GM10248 (cell line): ENCODE measurements around the gene PTH2R.

Experiments used
- CTCF ChIA-PET: fragments of 300-600 bp; sonication (Branson Sonifier 250); formaldehyde crosslinking; extraction: SDS; loops from one replicate; lab custom pipeline; 2021; ENCODE audit warnings: antibody characterized with exemption; lab: Yijun Ruan, JAX
- POLR2A ChIA-PET: fragments of 350-650 bp; sonication (Branson Sonifier 250); formaldehyde crosslinking; extraction: SDS; loops from one replicate; lab custom pipeline; 2020; ENCODE audit warnings: antibody characterized with exemption; lab: Yijun Ruan, JAX
- DNase-seq: peaks from one replicate; pipeline ENCODE4 v3.0.0; 2012; ENCODE audit errors: extremely low spot score
- CTCF ChIP-seq: IDR thresholded peaks from 2 replicates; pipeline ENCODE4 v1.5.1; 2012; ENCODE audit warnings: mild to moderate bottlenecking, low read depth; ENCODE audit errors: extremely low read depth, missing control alignments, control extremely low read depth

The PTH2R gene

GRCh38 chr2:208361077-208361441 lies 45.5 kb upstream of the PTH2R start:
- peak; percentile 13 for DNase-seq
- CTCF ChIA-PET, result interaction anchor here (1.2 to 1.8 kb wide), 2 partner anchors 8 to 10 kb away, joined by 4 to 6 read pairs; no protein-coding TSS in a partner anchor
- no peak for TF ChIP-seq CTCF
- POLR2A ChIA-PET, result interaction anchor here (1.0 kb wide), 1 partner anchor 95 kb away, joined by 3 read pairs; the partner anchor contains the start of gene PIKFYVE

GRCh38 chr2:208363485-208363884 lies 43.1 kb upstream of the PTH2R start:
- no peak for DNase-seq
- ChIA-PET POLR2A (no interaction called here), CTCF (no interaction called here)
- no peak for TF ChIP-seq CTCF

GRCh38 chr2:208366215-208367127 lies 40.1 kb upstream of the PTH2R start:
- TF ChIP-seq CTCF, result no peak
- POLR2A ChIA-PET, result no interaction called here
- CTCF ChIA-PET, result interaction anchor here (0.7 to 1.5 kb wide), 4 partner anchors 12 to 112 kb away, joined by 3 to 4 read pairs (median 3); partner anchors contain the start of gene IDH1
- DNase-seq, result peak; percentile 36

GRCh38 chr2:208369091-208369490 lies 37.5 kb upstream of the PTH2R start:
- TF ChIP-seq CTCF, result no peak
- ChIA-PET POLR2A (no interaction called here), CTCF (no interaction called here)
- DNase-seq, result no peak

GRCh38 chr2:208370881-208371633 lies 35.5 kb upstream of the PTH2R start:
- TF ChIP-seq CTCF, result no peak
- DNase-seq, result no peak
- CTCF ChIA-PET, result interaction anchor here (1.4 to 2.2 kb wide), 3 partner anchors 9 to 56 kb away, joined by 3 to 6 read pairs (median 4); no protein-coding TSS in a partner anchor
- POLR2A ChIA-PET, result no interaction called here

GRCh38 chr2:208371634-208371935 lies 35.0 kb upstream of the PTH2R start:
- no peak for DNase-seq
- CTCF ChIA-PET, result interaction anchor here (1.4 to 2.2 kb wide), 3 partner anchors 10 to 56 kb away, joined by 3 to 6 read pairs (median 4); no protein-coding TSS in a partner anchor
- POLR2A ChIA-PET, result no interaction called here

More at GRCh38 chr2:208371634-208371935, 35.0 kb upstream of the PTH2R start:
- TF ChIP-seq CTCF, result no peak
